Neural cell (in vitro differentiated cells): ENCODE measurements around the gene SP6.

ENCODE experiments used
- CTCF ChIP-seq: fragments of 450-650 bp; IDR thresholded peaks from 2 replicates; pipeline ENCODE4 v1.5.1; 2014; ENCODE audit warnings: antibody characterized with exemption, mild to moderate bottlenecking, moderate library complexity; ENCODE audit not compliant: poor library complexity, severe bottlenecking
- EZH2 ChIP-seq: fragments of 200-600, 300-800 bp; shearing (Covaris generic), sonication (generic); IDR thresholded peaks from 2 replicates; pipeline ENCODE4 v1.6.1; 2014; ENCODE audit warnings: antibody characterized with exemption, low read length, borderline replicate concordance, mild to moderate bottlenecking; ENCODE audit not compliant: insufficient read depth, poor library complexity, severe bottlenecking
- SMC3 ChIP-seq: fragments of 450-650 bp; conservative IDR thresholded peaks from 2 replicates; pipeline ENCODE4 v1.6.1; 2014; ENCODE audit warnings: antibody characterized with exemption, mild to moderate bottlenecking, moderate library complexity; ENCODE audit not compliant: poor library complexity

- TF ChIP-seq CTCF (no peak), SMC3 (no peak), EZH2 (no peak)
Observed at GRCh38 chr17:47891545-47892088, 40.7 kb upstream of the SP6 start.
